ENCODE data around the gene ERVFRD-1. TPM values are rescaled to one million over a fixed set of nuclear protein-coding genes. Genes with fewer than 3 reads are reported as not detected.

Gene ERVFRD-1
- total and polyA plus RNA-seq, 2 donors (not counting 3 experiments of a cell fraction or from before 2014, with no cell fraction given), result not detected

GRCh38 chr6:11111769-11112437 lies 378 bp upstream of the ERVFRD-1 start:
- ChIA-PET POLR2A (no interaction called here), CTCF (no interaction called here)
- H3K9me1 ChIP-seq (replicated peaks; ENCODE audit: control insufficient read depth, extremely low read depth, insufficient read depth, low read length), result no peaks in the 10 kb centered on the region
- no peak overlapping the region for H3K9ac ChIP-seq (replicated peaks; ENCODE audit: extremely low read depth, insufficient read depth, low read length)
- no TSS peak for BruUV-seq (replicated peaks)
- no peaks in the 10 kb centered on the region for H3K9me3 ChIP-seq (replicated peaks; ENCODE audit: control insufficient read depth, insufficient read depth, low read length)
- dilution Hi-C loops (cut with MboI; ENCODE audit: extremely low pct_ligation_motif_present, low sequenced_read_pairs) (no loop called here), intact Hi-C loops (cut with micrococcal nuclease) (loop anchor here (1.0 kb wide), 1 partner anchor 14 kb away; no protein-coding TSS in a partner anchor)
- TF ChIP-seq MAX (IDR thresholded peaks at IDR 0.05; ENCODE audit: insufficient read depth, insufficient read length), result peak; percentile 57
- no peak for TF ChIP-seq CTCF (IDR thresholded peaks at IDR 0.05; ENCODE audit: extremely low read depth in 1 of 2, insufficient read depth in 1 of 2, low read depth in 1 of 2, low read length in 2 of 2)
- no peak for TF ChIP-seq POLR2AphosphoS5 (IDR thresholded peaks at IDR 0.05; ENCODE audit: insufficient read depth, low read depth, low read length)
- peak; percentile 87 for TF ChIP-seq GATA2 (IDR thresholded peaks at IDR 0.05; ENCODE audit: insufficient read depth, insufficient read length, low read depth, low read length)
- TF ChIP-seq POLR2A (IDR thresholded peaks at IDR 0.05; ENCODE audit: low read depth, low read length), result no peak
- no peak for TF ChIP-seq FOS (IDR thresholded peaks at IDR 0.05; ENCODE audit: borderline replicate concordance, insufficient read depth, low read length)
- no peak for TF ChIP-seq MYC (IDR thresholded peaks at IDR 0.05; ENCODE audit: low read depth, low read length)
- no peak for TF ChIP-seq EZH2 (IDR thresholded peaks at IDR 0.05; ENCODE audit: borderline replicate concordance, low read depth, low read length, severe bottlenecking)
- FAIRE-seq, result peak; percentile 90
- no peak overlapping the region for H2AFZ ChIP-seq (ENCODE audit: low read depth, low read length)
- H3K4me1 ChIP-seq (ENCODE audit: control insufficient read depth, extremely low read depth, insufficient read depth, low read length), result peaks cover 12% of the 10 kb centered on the region
- H3K4me3 ChIP-seq (replicated peaks in 1 of 3; ENCODE audit: insufficient read depth in 1 of 3, low read depth in 1 of 3, low read length in 3 of 3), result no peak overlapping the region
- no peaks in the 10 kb centered on the region for H3K27me3 ChIP-seq (ENCODE audit: control insufficient read depth in 2 of 2, insufficient read depth in 2 of 2, low read length in 2 of 2)
- H3K36me3 ChIP-seq (ENCODE audit: control insufficient read depth in 2 of 2, extremely low read depth in 1 of 2, insufficient read depth in 2 of 2, low read length in 2 of 2), result no peaks in the 10 kb centered on the region
- peak; percentile 43 for DNase-seq (ENCODE audit: low read depth, low spot score)
- no peak overlapping the region for H3K27ac ChIP-seq (ENCODE audit: insufficient read depth, low read depth, low read length)
- H4K20me1 ChIP-seq (replicated peaks; ENCODE audit: control insufficient read depth, extremely low read depth, insufficient read depth, low read length), result no peaks in the 10 kb centered on the region
- peak overlapping the region; percentile 4 for H3K4me2 ChIP-seq (ENCODE audit: insufficient read depth, low read length)
- H3K79me2 ChIP-seq (ENCODE audit: control insufficient read depth, insufficient read depth, low read length), result peaks cover 58% of the 10 kb centered on the region
